Measurements from ENCODE around the gene NKD2. TPM values are rescaled to one million over a fixed set of nuclear protein-coding genes. Genes with fewer than 3 reads are reported as not detected.

The NKD2 gene
- total and polyA plus RNA-seq, 7 donors = 0.08 to 0.96 (median 0.63) TPM; not detected in 1

DNA sequence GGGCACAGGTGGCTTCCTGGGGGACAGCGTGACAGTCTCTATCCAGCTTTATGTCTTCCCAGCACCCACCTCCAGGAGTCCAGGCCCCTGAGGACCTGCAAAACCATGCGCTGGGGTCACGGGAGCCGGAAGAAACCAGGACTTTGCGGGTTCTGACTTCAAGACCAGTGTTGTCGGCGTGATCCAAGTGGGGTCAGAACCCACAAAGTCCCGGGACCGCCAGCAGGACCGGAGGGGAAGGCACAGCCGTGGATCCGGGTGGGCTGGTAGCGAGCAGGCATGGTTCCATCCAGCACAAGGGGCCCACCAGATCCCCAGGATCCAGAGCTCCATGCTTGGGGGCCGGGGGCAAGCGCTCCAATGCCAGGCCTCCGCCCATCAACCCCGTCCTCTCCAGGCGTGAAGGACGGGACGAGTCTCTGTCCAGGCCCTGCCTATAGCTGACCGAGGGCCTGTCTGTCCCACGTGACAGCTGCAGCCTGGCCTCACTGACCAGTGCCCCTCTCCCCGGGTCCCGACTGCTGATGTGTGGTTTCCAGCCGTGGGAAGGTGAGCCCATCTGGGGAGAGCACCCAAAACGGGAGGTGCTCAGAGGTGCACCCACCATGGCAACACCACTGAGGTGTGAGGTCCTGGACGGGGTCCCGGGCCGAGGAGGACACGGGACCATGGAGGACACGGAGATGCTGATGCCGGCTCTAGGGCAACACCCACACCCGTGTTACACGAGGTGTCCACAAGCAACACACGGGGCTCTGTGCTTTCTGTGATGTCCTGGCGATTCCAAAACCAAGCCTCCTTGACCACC lies 54.4 kb downstream of the NKD2 start:
- H3K36me3 ChIP-seq (ENCODE audit: insufficient read depth in 1 of 2, low read depth in 1 of 2) = peaks cover 0 to 14% of the 10 kb centered on the region in 2 donors
- WGBS, 3 donors = 90 to 93% (median 91%) methylated on average over 30 to 36 of the region's 36 CpGs
- DNase-seq (peak; percentile 8 to 45), ATAC-seq (no peak)
- TF ChIP-seq, protein P1, sequence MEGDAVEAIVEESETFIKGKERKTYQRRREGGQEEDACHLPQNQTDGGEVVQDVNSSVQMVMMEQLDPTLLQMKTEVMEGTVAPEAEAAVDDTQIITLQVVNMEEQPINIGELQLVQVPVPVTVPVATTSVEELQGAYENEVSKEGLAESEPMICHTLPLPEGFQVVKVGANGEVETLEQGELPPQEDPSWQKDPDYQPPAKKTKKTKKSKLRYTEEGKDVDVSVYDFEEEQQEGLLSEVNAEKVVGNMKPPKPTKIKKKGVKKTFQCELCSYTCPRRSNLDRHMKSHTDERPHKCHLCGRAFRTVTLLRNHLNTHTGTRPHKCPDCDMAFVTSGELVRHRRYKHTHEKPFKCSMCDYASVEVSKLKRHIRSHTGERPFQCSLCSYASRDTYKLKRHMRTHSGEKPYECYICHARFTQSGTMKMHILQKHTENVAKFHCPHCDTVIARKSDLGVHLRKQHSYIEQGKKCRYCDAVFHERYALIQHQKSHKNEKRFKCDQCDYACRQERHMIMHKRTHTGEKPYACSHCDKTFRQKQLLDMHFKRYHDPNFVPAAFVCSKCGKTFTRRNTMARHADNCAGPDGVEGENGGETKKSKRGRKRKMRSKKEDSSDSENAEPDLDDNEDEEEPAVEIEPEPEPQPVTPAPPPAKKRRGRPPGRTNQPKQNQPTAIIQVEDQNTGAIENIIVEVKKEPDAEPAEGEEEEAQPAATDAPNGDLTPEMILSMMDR (IDR thresholded peaks at IDR 0.05) = no peak
- intact Hi-C loops (cut with DNase I) = no loop called here
- H3K27ac ChIP-seq = no peak overlapping the region
- no peaks in the 10 kb centered on the region for H3K4me1 ChIP-seq
- no peak overlapping the region for H3K4me3 ChIP-seq
- H3K9me3 ChIP-seq = no peaks in the 10 kb centered on the region
- H3K27me3 ChIP-seq (ENCODE audit: insufficient read depth in 3 of 3, low read length in 2 of 3) = no peaks in the 10 kb centered on the region

DNA sequence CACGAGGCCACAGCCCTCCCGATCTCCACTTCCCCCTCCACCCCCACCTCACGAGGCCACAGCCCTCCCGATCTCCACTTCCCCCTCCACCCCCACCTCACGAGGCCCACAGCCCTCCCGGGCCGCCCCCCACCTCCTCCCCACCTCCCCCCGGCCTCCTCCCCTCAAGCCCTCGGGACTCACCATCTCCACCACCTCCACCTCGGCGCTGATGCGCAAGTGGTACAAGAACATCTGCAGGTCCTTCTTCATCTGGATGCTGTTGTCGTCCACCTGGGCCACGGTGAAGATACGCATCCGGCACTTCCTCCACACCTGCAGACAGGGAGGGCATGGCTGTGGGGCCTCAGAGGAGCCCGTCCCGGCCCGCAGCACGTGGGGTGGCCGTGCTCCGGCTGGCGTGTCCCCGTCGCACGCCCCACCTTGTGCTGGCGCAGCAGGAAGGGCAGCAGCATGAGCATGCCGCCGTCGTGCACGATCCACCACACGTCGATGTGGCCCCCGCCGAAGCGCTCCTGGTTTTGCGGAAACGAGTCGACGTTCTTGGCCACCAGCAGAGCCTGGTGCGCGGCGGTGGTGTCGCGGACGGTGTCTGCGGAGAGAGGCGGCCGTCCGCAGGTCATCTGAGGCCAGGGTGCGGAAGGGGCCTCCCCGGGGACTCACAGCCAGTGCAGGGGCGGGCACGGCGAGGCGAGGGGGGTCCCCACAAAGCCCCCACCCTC lies 55.2 kb downstream of the NKD2 start:
- no peak overlapping the region for H3K27ac ChIP-seq
- H3K4me3 ChIP-seq = no peak overlapping the region
- DNase-seq = peak; percentile 15 to 44
- no peaks in the 10 kb centered on the region for H3K9me3 ChIP-seq
- intact Hi-C loops (cut with DNase I) = no loop called here
- peaks cover 0 to 14% of the 10 kb centered on the region in 2 donors for H3K36me3 ChIP-seq (ENCODE audit: insufficient read depth in 1 of 2, low read depth in 1 of 2)
- TF ChIP-seq, protein P1 (IDR thresholded peaks at IDR 0.05) = no peak
- no peaks in the 10 kb centered on the region for H3K27me3 ChIP-seq (ENCODE audit: insufficient read depth in 3 of 3, low read length in 2 of 3)
- ATAC-seq = no peak
- no peaks in the 10 kb centered on the region for H3K4me1 ChIP-seq
- WGBS, 3 donors = 90 to 91% (median 90%) methylated on average over 49 to 54 of the region's 56 CpGs

DNA sequence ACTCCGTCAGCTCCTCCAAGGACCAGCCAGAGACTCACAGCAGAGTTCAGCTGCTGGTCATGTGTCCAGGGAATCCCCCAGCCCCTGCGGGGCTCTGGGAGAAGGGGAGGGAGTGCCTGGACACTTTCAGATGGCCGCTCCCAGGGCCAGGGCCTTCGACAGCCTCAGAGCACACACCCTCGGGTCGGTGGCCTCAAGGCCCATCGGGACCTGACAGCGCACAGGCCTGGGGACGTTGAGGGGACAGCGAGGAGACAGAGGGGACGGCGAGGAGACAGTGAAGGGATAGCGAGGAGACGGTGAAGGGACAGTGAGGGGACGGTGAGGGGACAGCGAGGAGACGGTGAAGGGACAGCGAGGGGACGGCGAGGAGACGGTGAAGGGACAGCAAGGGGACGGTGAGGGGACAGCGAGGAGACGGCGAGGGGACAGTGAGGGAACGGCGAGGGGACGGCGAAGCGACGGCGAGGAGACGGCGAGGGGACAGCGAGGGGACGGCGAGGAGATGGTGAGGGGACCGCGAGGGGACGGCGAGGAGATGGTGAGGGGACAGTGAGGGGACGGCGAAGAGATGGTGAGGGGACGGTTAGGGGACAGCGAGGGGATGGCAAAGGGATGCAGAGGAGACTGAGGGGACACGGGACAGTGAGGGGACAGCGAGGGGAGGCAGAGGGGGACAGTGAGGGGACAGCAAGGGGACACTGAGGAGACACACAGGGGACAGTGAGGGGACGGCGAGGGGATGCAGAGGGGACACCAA lies 56.0 kb downstream of the NKD2 start:
- DNase-seq = peak; percentile 5 to 45
- no peak overlapping the region for H3K27ac ChIP-seq
- ATAC-seq = no peak
- WGBS, 3 donors = 87 to 89% (median 89%) methylated on average over 46 to 49 of the region's 49 CpGs
- no peaks in the 10 kb centered on the region for H3K9me3 ChIP-seq
- H3K4me1 ChIP-seq = no peaks in the 10 kb centered on the region
- peaks cover 0 to 8% of the 10 kb centered on the region in 2 donors for H3K36me3 ChIP-seq (ENCODE audit: insufficient read depth in 1 of 2, low read depth in 1 of 2)
- H3K4me3 ChIP-seq = no peak overlapping the region
- no peaks in the 10 kb centered on the region for H3K27me3 ChIP-seq (ENCODE audit: insufficient read depth in 3 of 3, low read length in 2 of 3)
- TF ChIP-seq, protein P1 (IDR thresholded peaks at IDR 0.05) = no peak
- intact Hi-C loops (cut with DNase I) = no loop called here

DNA sequence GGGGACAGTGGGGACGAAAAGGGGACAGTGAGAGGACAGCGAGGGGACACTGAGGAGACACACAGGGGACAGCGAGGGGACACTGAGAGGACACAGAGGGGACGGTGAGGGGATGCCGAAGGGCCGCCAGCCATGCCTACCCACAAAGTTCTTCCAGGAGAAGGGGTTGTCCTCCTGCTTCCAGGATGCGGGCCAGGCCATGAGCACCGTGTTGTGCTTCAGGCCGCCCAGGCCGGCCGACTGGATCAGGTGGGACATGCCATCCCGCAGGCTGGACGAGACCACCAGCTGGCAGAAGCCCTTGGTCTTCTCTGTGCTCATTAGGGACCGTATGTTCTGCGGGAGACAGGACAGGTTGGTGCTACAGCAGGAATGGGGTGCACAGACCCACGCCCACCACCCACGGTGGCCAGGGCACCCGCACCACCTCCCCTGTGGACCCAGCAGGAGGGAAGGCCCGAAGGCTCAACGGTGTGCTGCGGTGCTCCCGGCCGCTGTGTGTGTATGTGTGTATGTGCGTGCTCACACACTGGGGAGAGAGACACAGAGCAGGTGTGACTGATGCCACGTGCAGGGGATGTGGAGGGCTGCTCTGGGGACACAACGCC lies 56.6 kb downstream of the NKD2 start:
- H3K9me3 ChIP-seq = no peaks in the 10 kb centered on the region
- H3K27ac ChIP-seq = no peak overlapping the region
- H3K4me1 ChIP-seq = no peaks in the 10 kb centered on the region
- DNase-seq = peak in 1 of 2 donors; percentile 11
- TF ChIP-seq, protein P1 (IDR thresholded peaks at IDR 0.05) = no peak
- peaks cover 0 to 1% of the 10 kb centered on the region in 2 donors for H3K36me3 ChIP-seq (ENCODE audit: insufficient read depth in 1 of 2, low read depth in 1 of 2)
- H3K27me3 ChIP-seq (ENCODE audit: insufficient read depth in 3 of 3, low read length in 2 of 3) = no peaks in the 10 kb centered on the region
- WGBS, 3 donors = 88 to 92% (median 91%) methylated on average over 23 to 26 of the region's 26 CpGs
- ATAC-seq = no peak
- no peak overlapping the region for H3K4me3 ChIP-seq
- intact Hi-C loops (cut with DNase I) = no loop called here
